HL-60 (cell line): Measurements from ENCODE around the gene SPATS2.

Source experiments
- DNase-seq, 2 experiments: peaks; one replicate each; pipeline ENCODE4 v3.0.0-alpha.2; 2010 to 2020; ENCODE audit warnings: low read depth in 1 of 2, low spot score in 1 of 2
- H3K27ac ChIP-seq: fragments of 250-450 bp; sonication (Bioruptor Pico); replicated peaks from 2 replicates; pipeline ENCODE4 v1.5.1; 2020; ENCODE audit warnings: mild to moderate bottlenecking, moderate library complexity
- H3K27me3 ChIP-seq: fragments of 250-450 bp; sonication (Bioruptor Pico); 2 replicates; pipeline ENCODE4 v1.5.1; 2021; ENCODE audit warnings: mild to moderate bottlenecking, moderate library complexity; ENCODE audit not compliant: insufficient read depth, poor library complexity, severe bottlenecking
- H3K4me3 ChIP-seq: replicated peaks from 2 replicates; pipeline ENCODE4 v1.5.1; 2011; ENCODE audit warnings: mild to moderate bottlenecking, control low read depth, low read length; ENCODE audit not compliant: insufficient read depth
- GABPA ChIP-seq: IDR thresholded peaks from 2 replicates; pipeline ENCODE4 v1.6.1; 2012; ENCODE audit warnings: low read depth
- POLR2AphosphoS5 ChIP-seq: IDR thresholded peaks from 2 replicates; pipeline ENCODE4 v1.6.1; 2012; ENCODE audit warnings: low read depth
- SPI1 ChIP-seq: IDR thresholded peaks from 2 replicates; pipeline ENCODE4 v1.6.1; 2012; ENCODE audit warnings: low read depth, mild to moderate bottlenecking, borderline replicate concordance
- TF ChIP-seq, protein P1 (sequence below): IDR thresholded peaks from one replicate; pipeline ENCODE4 v1.5.1; 2011; ENCODE audit warnings: low read length, control low read depth, inconsistent platforms; ENCODE audit not compliant: insufficient read depth
- TF ChIP-seq, protein P2 (sequence below): IDR thresholded peaks from 2 replicates; pipeline ENCODE4 v1.6.1; 2012; ENCODE audit warnings: low read depth; ENCODE audit not compliant: insufficient replicate concordance

SPATS2 gene

DNA sequence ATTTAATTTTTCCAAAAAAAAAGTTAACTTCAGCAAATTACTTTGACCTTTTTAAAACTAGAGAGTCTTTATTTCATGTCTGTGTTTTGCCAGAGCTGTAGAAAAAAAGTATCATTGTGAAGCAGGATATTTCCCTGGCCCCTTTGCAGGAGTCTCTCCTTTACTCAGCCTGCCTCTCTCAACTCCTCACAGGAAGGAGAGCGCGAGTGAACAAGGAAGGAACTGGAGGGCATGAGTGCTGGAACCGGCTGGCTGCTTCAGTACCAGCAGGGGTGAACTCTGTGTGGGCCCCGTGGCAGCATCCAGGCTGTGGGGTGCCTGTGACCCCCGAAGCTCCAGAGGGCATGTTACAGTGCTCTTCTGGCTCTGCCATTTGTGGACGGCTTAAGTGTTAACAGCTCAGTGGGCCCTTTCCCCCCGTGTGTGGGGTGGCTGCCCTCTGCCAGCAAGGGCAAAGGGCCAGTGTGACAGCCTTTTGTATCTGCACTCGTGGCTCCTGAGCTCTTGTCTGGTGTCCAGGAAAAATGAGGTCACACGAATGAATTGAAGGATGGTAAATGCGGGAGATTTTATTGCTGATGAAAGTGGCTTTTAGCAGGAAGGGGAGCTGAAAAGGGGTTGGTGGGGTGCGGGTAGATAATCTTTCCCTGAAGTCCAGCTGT is 95.0 kb downstream of the SPATS2 start:
- Histone ChIP-seq H3K27ac (no peak overlapping the region), H3K4me3 (no peak overlapping the region), H3K27me3 (no peaks in the 10 kb centered on the region)
- no peak for DNase-seq
- TF ChIP-seq, protein P1, sequence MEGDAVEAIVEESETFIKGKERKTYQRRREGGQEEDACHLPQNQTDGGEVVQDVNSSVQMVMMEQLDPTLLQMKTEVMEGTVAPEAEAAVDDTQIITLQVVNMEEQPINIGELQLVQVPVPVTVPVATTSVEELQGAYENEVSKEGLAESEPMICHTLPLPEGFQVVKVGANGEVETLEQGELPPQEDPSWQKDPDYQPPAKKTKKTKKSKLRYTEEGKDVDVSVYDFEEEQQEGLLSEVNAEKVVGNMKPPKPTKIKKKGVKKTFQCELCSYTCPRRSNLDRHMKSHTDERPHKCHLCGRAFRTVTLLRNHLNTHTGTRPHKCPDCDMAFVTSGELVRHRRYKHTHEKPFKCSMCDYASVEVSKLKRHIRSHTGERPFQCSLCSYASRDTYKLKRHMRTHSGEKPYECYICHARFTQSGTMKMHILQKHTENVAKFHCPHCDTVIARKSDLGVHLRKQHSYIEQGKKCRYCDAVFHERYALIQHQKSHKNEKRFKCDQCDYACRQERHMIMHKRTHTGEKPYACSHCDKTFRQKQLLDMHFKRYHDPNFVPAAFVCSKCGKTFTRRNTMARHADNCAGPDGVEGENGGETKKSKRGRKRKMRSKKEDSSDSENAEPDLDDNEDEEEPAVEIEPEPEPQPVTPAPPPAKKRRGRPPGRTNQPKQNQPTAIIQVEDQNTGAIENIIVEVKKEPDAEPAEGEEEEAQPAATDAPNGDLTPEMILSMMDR: no peak
- no peak for TF ChIP-seq SPI1
- no peak for TF ChIP-seq POLR2AphosphoS5
- no peak for TF ChIP-seq GABPA
- TF ChIP-seq, protein P2, sequence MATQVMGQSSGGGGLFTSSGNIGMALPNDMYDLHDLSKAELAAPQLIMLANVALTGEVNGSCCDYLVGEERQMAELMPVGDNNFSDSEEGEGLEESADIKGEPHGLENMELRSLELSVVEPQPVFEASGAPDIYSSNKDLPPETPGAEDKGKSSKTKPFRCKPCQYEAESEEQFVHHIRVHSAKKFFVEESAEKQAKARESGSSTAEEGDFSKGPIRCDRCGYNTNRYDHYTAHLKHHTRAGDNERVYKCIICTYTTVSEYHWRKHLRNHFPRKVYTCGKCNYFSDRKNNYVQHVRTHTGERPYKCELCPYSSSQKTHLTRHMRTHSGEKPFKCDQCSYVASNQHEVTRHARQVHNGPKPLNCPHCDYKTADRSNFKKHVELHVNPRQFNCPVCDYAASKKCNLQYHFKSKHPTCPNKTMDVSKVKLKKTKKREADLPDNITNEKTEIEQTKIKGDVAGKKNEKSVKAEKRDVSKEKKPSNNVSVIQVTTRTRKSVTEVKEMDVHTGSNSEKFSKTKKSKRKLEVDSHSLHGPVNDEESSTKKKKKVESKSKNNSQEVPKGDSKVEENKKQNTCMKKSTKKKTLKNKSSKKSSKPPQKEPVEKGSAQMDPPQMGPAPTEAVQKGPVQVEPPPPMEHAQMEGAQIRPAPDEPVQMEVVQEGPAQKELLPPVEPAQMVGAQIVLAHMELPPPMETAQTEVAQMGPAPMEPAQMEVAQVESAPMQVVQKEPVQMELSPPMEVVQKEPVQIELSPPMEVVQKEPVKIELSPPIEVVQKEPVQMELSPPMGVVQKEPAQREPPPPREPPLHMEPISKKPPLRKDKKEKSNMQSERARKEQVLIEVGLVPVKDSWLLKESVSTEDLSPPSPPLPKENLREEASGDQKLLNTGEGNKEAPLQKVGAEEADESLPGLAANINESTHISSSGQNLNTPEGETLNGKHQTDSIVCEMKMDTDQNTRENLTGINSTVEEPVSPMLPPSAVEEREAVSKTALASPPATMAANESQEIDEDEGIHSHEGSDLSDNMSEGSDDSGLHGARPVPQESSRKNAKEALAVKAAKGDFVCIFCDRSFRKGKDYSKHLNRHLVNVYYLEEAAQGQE: no peak

DNA sequence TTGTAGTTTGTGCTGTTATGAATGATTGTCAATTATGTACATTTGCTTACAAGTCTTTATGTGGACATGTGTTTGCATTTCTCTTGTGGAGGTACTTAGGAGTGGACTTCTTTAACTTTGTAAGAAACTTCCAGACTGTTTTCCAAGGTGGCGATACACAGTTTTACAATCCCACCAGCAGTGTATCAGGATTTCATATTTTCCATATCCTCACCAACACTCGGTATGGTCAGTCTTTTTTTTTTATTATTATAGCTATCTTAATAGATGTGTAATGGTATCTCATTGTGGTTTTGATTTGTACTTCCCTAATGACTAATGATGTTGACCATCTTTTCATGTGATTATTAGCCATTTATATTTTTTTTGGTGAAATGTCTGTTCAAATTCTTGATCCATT is 97.9 kb downstream of the SPATS2 start:
- no peak for DNase-seq
- Histone ChIP-seq H3K27ac (no peak overlapping the region), H3K27me3 (no peaks in the 10 kb centered on the region), H3K4me3 (no peak overlapping the region)
- no peak for TF ChIP-seq SPI1

- no peak for DNase-seq
- H3K27ac ChIP-seq: no peak overlapping the region
- H3K4me3 ChIP-seq: no peak overlapping the region
- TF ChIP-seq POLR2AphosphoS5: no peak
- TF ChIP-seq, protein P1: no peak
- no peak for TF ChIP-seq GABPA
- TF ChIP-seq, protein P2: no peak
- no peak for TF ChIP-seq SPI1
- no peaks in the 10 kb centered on the region for H3K27me3 ChIP-seq
Observed at GRCh38 chr12:49470986-49471385, 103.7 kb downstream of the SPATS2 start.

DNA sequence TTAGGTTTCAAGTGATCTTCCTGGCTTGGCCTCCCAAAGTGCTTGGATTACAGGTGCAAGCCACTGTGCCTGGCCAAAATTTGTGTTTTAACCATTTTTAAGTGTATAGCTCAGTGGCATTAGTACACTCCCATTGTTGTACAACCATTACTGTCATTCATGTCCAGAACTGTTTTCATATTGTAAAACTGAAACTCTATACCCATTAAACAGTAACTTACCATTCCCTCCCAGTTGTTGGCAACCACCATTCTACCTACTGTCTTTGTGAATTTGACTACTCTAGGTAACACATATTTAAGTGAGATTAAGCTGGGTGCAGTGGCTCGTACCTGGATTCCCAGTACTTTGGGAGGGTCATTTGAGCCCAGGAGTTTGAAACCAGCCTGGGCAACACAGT is 104.3 kb downstream of the SPATS2 start:
- no peak for DNase-seq
- no peak overlapping the region for H3K27ac ChIP-seq
- TF ChIP-seq SPI1: no peak
- TF ChIP-seq, protein P2: no peak
- TF ChIP-seq, protein P1: no peak
- no peak for TF ChIP-seq GABPA
- no peak for TF ChIP-seq POLR2AphosphoS5
- H3K27me3 ChIP-seq: no peaks in the 10 kb centered on the region
- no peak overlapping the region for H3K4me3 ChIP-seq
